GM18502 (cell line): ENCODE data around the gene CHMP4B.
"Not testable (repeated sequence)": the region's sequence is repeated elsewhere in the genome, so short reads cannot be mapped to it uniquely, and the experiment has no call there.

Source experiments
- ATAC-seq: cut with Tn5 transposase; IDR thresholded peaks from one replicate; pipeline ENCODE4 v1.9.1; 2021; ENCODE audit warnings: mild to moderate bottlenecking; ENCODE audit not compliant: unreplicated experiment, poor library complexity

The CHMP4B gene

GRCh38 chr20:33789109-33789857, 21.9 kb upstream of the CHMP4B start:
- no peak for ATAC-seq

GRCh38 chr20:33789858-33790182, 21.3 kb upstream of the CHMP4B start:
- no peak for ATAC-seq

GRCh38 chr20:33790566-33790965, 20.6 kb upstream of the CHMP4B start:
- no peak for ATAC-seq

GRCh38 chr20:33791021-33791420, 20.1 kb upstream of the CHMP4B start:
- ATAC-seq, result no peak

GRCh38 chr20:33791540-33791939, 19.6 kb upstream of the CHMP4B start:
- ATAC-seq, result no peak

GRCh38 chr20:33791959-33792597, 19.1 kb upstream of the CHMP4B start:
- ATAC-seq, result no peak

- not testable (repeated sequence) for ATAC-seq
These were observed 18.6 kb upstream of the CHMP4B start for GRCh38 chr20:33792598-33792989.

GRCh38 chr20:33793011-33793931, 17.9 kb upstream of the CHMP4B start:
- no peak for ATAC-seq

- ATAC-seq, result no peak
These were observed 14.8 kb upstream of the CHMP4B start for GRCh38 chr20:33796263-33796906.

- ATAC-seq, result no peak
These were observed 14.1 kb upstream of the CHMP4B start for GRCh38 chr20:33796907-33797544.

- ATAC-seq, result no peak
These were observed 12.7 kb upstream of the CHMP4B start for GRCh38 chr20:33798444-33798843.

- no peak for ATAC-seq
These were observed 7.2 kb upstream of the CHMP4B start for GRCh38 chr20:33803921-33804337.

- ATAC-seq, result no peak
These were observed 2.8 kb upstream of the CHMP4B start for GRCh38 chr20:33808388-33808787.

- ATAC-seq, result no peak
These were observed 889 bp upstream of the CHMP4B start for GRCh38 chr20:33810259-33810658.

GRCh38 chr20:33811776-33812151, 616 bp downstream of the CHMP4B start:
- peak; percentile 11 for ATAC-seq

- no peak for ATAC-seq
These were observed 1.2 kb downstream of the CHMP4B start for GRCh38 chr20:33812152-33812849.

- ATAC-seq, result no peak
These were observed 1.8 kb downstream of the CHMP4B start for GRCh38 chr20:33812908-33813462.

GRCh38 chr20:33814238-33814712, 3.1 kb downstream of the CHMP4B start:
- no peak for ATAC-seq

- ATAC-seq, result no peak
These were observed 4.5 kb downstream of the CHMP4B start for GRCh38 chr20:33815671-33816070.
